GM12865 (cell line): ENCODE measurements around the gene RTN4RL1.

ENCODE experiments used
- DNase-seq: peaks from one replicate; pipeline ENCODE4 v3.0.0; 2010; ENCODE audit warnings: low read depth
- H3K4me3 ChIP-seq: 2 replicates; pipeline ENCODE4 v1.5.1; 2011; ENCODE audit warnings: mild to moderate bottlenecking, low read depth, low read length, control low read depth
- CTCF ChIP-seq: IDR thresholded peaks from 2 replicates; pipeline ENCODE4 v1.5.1; 2011; ENCODE audit warnings: low read length, control low read depth, low read depth, inconsistent platforms; ENCODE audit not compliant: insufficient read depth; ENCODE audit errors: missing control alignments

RTN4RL1 gene

GRCh38 chr17:1997927-1998742 is 27.0 kb downstream of the RTN4RL1 start:
- DNase-seq = no peak
- H3K4me3 ChIP-seq = no peak overlapping the region
- TF ChIP-seq CTCF = no peak

- DNase-seq = no peak
- no peak overlapping the region for H3K4me3 ChIP-seq
- TF ChIP-seq CTCF = no peak
These were observed 27.7 kb downstream of the RTN4RL1 start for GRCh38 chr17:1997289-1997926.

GRCh38 chr17:1996800-1997288 is 28.3 kb downstream of the RTN4RL1 start:
- no peak overlapping the region for H3K4me3 ChIP-seq
- TF ChIP-seq CTCF = no peak
- DNase-seq = no peak

GRCh38 chr17:1995907-1996799 is 29.0 kb downstream of the RTN4RL1 start:
- no peak for DNase-seq
- no peak overlapping the region for H3K4me3 ChIP-seq
- no peak for TF ChIP-seq CTCF

GRCh38 chr17:1995321-1995892 is 29.7 kb downstream of the RTN4RL1 start:
- no peak for TF ChIP-seq CTCF
- DNase-seq = no peak
- H3K4me3 ChIP-seq = no peak overlapping the region

GRCh38 chr17:1994707-1995106 is 30.4 kb downstream of the RTN4RL1 start:
- TF ChIP-seq CTCF = no peak
- no peak for DNase-seq
- H3K4me3 ChIP-seq = no peak overlapping the region
